C1 segment of cervical spinal cord (tissue), 14 donors: Measurements from ENCODE around the gene ELP6.
"Not testable (repeated sequence)": the region's sequence is repeated elsewhere in the genome, so short reads cannot be mapped to it uniquely, and the experiment has no call there.

ENCODE experiments used
- DNase-seq, 14 donors: peaks; one replicate each; lab custom pipeline; 2025; lab: John Stamatoyannopoulos, UW

Gene ELP6

DNA sequence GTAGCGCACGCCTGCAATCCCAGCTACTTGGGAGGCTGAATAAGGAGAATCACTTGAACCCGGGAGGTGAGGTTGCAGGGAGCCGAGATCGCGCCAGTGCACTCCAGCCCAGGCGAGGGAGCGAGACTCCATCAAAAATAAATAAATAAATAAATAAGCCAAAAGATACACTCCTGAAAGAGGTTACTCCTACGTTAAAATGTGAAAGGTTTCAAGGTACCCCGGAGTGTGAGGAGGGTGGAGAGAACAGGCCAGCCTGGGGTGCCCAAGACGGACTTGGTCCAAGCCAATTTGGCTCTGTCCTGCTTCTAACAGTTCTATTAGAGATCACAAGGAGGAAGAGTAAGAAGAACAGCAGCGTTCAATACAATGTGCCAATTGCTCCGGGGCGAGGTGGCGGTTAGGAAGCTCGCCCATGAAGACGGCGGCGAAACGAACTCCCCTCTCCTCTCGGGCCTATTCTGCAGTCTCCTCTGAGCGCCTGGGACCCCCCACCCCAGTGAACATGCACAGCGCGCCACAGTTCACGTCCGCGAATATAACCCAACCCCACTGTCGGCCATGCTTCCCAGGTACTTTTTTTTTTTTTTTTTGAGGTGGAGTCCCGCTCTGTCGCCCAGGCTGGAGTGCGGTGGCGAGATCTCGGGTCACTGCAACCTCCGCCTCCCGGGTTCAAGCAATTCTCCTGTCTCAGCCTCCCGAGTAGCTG lies 942 bp downstream of the ELP6 start:
- DNase-seq = peak in 5 of 14 donors; percentile 9 to 47 (median 16)

DNA sequence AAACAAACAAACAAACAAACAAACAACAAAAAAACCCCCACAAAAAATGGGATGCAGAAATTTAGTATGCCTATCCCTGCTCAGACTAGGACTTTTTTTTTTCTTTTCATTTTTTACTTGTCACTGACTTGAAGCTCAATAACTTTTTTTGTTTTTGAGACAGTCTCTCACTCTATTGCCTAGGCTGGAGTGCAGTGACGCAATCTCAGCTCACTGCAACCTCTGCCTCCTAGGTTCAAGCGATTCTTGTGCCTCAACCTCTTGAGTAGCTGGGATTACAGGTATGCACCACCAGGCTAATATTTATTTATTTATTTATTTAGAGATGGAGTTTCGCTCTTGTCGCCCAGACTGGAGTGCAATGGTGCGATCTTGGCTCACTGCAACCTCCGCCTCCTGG lies 8.2 kb downstream of the ELP6 start:
- not testable (repeated sequence) for DNase-seq

DNA sequence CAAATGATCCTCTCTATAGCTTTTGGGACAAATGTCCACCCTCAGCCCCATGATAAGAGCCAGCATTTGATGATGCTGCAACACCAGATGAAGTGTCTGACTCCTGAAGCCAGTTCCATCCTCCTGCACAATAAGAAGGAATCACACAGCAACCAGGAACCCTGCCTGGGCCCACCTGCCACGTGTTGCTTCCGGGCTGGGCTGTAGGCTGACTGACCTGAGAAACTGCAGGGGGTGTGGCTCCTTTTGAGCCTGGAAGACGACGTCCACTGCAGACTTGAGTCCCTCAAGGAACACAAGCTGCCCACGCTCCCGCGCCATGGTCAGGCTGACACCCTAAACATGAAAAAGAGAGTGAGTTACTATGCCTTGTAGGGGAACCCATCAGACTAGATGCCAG lies 9.4 kb downstream of the ELP6 start:
- no peak for DNase-seq

DNA sequence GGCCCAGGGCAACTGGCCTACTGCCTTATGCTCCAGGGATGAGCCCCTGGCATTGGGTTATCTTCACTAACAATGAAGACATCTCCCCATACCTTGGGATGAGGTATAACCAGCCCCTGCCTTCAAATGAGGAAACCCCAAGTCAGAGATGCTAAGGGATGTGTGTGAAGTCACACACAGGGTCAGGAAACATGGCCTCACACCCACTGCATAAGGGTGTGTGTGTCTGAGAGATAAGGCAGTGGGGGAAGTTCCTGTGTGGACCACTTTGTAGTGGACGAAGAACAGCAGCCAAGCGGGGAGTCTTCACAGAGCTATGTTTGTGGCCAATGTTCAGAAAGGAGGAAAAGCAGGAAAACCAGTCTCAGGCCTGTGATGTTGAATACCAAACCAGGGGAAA lies 10.5 kb downstream of the ELP6 start:
- DNase-seq = no peak

DNA sequence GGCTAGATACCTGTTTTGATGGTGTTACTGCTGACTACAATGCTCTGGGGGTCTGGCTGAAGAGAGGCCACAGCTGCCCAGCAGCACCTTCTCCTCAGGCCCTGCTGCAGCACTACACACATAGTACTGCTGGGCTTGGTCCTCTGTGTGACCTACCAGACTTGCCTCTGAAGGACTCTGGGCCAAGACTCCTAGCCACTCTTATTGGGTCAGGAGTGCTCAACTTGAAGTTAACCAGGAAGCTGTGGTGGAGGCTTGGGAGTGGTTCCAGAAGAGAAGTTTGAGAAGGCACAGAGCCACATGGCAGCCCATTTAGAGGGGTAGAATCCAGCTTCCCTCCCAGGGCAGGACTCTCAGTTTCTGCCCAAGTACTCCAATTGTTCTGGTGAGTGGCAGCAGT lies 16.6 kb downstream of the ELP6 start:
- no peak for DNase-seq

DNA sequence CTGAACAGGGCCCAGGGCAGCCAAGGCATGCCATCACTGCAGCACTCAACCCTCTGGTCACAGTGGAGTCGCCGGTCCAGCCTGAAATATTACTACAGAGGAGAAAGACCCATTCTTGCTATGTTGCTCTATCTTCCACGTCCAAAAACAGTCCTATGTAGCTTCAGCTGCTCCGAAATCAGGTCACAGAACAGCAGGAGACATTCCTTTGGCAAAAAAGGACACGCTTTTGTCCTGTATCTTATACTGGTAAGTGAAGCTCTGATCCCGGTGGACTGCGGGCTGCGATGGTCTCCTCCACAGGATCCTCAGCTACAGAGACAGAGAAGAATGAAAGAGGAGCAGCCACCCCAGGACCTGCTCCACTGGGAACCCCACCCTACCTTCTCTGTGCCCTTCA lies 17.6 kb downstream of the ELP6 start:
- DNase-seq = peak in 1 of 14 donors; percentile 67

DNA sequence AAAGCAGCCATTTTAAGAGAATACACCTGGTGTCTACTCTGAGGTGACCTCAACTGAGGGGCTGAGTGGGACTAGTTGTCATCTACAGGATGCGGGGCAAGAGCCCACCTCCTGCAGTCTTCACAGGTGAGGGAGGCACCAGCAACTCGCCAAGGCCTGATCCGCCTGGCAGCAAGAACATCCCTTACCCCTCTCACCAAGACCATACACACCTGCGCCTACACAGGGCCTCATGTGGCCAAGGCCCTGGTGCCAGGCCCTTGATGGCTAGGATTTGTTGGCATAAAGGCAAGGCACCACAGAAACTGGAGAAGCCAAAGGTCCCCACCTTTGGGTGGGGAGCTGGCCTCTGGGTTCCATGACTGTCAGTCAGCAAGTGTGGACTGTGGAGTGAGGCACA lies 18.4 kb downstream of the ELP6 start:
- no peak for DNase-seq

DNA sequence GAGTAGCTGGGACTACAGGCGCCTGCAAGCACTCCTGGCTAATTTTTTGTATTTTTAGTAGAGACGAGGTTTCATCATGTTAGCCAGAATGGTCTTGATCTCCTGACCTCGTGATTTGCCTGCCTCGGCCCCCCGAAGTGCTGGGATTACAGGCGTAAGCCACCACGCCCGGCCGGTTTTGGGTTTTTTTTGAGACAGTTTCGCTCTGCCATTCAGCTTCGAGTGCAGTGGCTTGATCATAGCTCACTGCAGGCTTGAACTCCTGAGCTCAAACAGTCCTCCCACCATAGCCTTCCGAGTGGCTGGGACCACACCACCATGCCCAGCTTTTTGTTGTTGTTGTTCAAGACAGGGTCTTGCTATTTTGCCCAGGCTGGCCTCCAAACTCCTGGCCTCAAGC lies 21.7 kb downstream of the ELP6 start:
- DNase-seq = no peak

DNA sequence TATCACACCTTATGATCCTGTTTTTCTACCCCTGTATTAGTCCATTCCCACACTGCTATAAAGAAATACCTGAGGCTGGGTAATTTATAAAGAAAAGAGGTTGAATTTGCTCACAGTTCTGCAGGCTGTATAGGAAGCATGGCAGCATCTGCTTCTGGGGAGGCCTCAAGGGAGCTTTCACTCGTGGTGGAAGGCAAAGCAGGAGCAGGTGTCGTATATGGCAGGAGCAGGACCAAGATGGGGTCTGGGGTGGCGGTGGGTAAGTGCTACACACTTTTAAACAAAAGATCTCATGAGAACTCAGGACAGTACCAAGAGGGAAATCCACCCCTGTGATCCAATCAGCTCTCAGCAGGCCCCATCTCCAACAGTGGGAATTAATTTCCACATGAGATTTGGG lies 22.3 kb downstream of the ELP6 start:
- DNase-seq = no peak

DNA sequence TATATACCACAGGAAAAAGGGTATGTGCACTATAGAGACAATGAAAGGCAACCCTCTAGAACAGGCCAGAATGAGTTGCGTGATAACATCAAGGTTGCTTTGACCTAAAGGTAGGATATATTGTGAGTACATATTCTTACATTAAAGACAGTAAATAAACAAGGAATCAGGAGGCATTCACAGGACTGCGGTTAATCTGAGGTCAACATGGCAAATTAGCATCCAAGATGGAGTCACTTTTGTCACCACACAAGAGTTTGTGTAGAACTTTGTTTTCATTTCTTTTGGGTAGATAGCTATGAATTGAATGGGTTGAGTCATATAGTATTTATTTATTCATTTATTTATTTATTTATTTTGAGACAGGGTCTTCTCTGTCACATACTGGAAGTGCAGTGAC lies 26.2 kb downstream of the ELP6 start:
- DNase-seq = no peak

DNA sequence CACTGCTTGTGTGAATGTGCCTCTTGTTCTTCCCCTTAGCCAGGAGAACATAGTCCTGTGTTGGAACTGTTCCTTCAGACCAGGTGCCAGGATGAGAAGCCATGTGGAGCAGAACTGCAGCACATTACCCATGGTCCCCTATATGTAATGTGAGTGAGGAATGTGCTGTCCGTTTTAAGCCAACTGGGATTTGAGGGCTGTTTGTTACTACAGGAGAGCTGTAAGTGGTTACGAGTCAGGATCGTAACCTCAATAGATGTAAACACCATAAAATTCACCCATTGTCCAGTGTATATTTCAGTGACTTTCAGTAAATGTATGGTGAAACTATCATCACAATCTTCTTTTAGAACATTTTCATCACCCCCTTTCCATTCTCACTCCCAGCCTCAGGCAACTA lies 27.7 kb downstream of the ELP6 start:
- DNase-seq = no peak

DNA sequence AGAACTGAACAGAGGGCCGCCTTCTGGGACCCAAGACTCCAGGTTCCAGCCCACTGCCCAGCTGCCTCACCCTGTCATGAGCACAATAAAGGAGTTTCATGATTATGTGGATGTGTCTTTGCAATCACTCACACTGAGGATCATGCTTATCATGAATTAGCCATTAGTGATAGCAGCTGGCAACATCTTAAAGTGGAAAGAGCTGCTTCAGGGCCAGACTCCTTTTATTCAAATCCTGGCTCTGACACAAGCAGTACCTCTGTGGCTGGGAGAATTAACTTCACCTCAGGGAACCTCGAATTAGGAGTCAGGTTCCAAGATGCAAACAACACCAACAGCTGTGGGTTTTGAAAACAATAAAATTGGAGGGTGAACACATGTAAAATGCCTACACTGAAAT lies 31.1 kb downstream of the ELP6 start:
- no peak for DNase-seq

DNA sequence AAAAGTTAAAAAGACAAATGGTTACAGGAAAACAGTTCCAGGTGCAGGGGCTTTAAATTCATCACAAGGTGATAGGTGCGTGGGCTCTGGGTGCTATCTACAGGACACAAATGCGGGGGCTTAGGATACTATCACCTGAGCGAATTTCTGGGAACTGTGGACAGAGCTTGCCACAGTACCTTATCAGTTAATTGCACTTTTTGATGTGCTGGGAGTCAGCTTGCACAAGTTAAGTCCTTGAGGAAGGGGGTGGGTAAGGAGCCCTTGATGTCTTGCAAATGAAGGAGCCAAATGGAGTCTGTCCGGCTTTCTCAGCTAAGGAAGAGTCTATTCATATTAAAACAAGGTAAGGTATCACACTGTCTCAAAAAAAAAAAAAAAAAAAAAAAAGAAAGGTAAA lies 31.7 kb downstream of the ELP6 start:
- not testable (repeated sequence) for DNase-seq

DNA sequence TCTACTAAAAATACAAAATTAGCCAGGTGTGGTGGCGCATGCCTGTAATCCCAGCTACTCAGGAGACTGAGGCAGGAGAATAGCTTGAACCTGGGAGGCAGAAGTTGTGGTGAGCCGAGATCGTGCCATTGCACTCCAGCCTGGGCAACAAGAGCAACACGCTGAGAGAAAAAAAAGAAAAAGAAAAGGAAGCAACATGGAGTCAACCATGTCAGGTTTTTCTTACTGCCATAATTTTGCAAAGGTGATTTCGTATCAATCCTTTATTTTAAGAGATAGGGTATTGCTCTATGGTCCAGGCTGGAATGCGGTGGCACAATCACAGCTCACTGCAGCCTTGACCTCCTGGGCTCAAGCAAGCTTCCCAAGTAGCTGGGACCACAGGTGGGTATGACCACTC lies 33.2 kb downstream of the ELP6 start:
- not testable (repeated sequence) for DNase-seq

DNA sequence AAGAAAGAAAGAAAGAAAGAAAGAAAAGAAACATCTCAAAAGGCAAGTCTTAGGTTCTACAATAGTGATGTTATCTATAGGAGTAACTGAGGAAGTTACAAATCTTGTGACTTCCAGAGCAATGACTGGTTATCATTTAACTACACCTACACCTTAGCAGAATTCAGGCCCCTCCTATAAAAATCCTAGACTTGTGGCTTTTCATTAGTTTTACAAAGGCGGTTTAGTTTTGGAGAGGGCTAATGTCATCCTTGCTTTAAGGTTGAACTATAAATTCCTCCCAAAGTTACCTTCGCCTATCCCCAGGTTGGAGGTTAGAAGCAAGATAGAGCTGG lies 33.7 kb downstream of the ELP6 start:
- DNase-seq = no peak

DNA sequence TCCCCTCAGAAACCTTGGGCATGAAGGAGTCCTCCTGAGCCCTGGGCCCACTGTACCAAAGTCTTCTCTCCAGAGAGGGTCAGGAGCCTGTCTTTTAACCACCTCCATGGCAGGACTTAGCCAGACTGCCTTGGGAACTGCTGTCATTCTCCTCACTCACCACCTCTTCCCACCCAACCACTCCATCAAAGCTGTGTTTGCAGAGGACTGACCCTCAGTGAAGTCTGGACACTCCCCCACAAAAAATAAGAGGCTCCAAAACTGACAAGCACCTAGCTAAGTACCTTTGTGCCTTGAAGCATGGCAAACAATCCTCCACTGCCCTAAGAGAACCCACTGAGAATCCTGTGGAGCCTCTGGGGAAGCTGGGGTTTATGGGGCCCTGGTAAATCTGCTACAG lies 35.5 kb downstream of the ELP6 start:
- DNase-seq = no peak

DNA sequence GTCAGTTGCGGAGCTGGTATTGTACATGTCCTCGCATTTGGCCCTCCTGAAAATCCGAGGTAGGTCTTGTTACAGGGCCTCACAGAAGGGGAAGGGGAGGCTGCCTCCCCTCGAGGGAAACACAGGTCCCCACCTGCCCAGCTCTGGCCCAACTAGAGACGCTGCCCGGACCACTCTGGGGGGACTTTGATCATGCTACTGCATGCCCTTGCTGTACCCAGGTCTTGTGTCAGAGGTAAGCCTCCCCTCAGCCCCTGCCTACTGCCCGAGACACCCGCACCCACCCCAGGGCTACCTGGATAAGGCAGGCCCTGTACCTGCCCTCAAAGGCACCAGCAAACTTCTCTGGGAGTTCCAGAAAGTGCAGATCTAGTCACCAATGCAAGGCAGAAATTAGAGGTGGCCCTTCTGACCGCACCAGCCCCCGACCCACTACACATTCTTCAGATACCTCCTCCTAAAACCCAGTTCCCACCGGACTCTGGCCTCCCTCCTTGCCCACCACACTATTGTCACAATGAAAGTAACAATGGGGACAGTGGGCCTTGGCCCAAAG lies 36.8 kb downstream of the ELP6 start:
- peak in 1 of 14 donors; percentile 2 for DNase-seq

DNA sequence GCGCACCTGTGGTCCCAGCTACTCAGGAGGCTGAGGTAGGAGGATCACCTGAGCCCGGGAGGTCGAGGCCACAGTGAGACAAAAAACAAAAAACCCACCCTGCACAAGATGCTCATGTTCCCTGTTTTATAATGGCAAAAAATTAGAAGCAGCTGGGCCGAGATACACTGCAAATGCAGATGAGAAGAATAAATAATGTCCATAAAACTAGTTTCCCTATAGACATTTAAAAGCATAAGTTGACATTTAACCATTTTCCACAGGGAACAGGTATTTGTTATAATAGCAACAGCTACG lies 37.2 kb downstream of the ELP6 start:
- no peak for DNase-seq

DNA sequence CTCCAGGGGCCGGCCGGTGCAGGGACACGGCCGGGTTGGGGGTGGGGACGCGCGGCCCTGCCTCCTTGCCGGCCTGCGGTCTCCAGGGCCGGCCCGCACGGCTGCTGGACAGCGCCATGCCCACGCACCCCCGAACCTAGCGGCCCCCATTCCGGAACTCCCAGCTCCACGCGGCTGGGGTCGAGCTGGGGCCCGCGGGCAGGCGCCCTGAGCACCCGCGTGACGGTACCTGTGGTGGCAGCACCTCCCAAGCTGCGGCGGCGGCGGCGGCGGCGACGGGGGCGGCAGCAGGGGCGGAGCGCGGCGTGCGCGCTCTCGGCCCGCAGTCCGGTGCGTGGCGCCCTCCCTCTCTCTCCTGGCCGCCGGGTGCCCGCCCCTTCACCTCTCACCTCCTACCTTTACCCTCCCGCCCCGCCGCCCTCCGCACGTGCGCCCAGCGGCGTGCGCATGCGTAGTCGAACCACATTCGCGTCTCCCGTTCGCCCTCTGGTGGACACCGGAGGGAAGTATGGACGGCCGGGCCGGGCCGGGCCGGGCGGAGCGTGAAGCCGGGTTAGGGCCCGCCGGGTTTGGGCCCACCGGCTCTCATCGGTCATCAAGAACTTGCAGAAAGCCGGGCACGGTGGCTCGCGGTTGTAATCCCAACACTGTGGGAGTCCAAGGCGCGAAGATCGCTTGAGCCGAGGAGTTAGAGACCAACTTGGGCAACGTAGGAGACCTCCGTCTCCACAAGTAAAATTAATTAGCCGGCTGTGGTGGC lies 37.8 kb downstream of the ELP6 start, which contains the start of gene SCAP:
SCAP (minus strand) TSS at position 372 of the 760 bp plus-strand sequence. CDS start 32,948 bp downstream, outside the sequence.
- DNase-seq = peak; percentile 75 to 96 (median 86)

DNA sequence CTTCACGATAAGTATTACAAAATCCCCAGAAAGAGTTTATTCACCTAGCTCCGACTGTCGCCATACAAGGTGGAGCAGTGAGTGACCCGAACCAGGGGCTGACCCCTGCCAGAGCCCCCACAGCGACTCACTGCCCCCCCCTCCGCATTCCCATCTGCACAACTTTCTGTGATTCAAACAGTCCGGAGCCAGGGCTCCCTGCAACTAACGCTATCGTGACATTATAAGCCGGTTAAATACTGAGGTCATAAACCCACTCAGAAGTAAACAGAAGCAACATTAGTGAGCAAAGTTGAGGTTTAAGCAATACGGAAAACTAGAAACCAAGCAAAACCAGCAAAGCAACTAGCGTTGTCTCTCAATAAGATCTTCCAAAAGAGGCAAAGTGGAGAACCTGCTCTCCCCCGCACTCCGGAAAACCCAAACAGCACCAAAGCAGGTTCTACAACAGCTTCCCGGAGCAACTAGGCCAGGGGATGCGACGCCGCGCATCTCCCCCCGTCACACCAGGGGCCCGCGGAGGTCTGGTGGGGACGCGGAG lies 38.4 kb downstream of the ELP6 start:
- peak in 2 of 14 donors; percentile 19 to 48 for DNase-seq

DNA sequence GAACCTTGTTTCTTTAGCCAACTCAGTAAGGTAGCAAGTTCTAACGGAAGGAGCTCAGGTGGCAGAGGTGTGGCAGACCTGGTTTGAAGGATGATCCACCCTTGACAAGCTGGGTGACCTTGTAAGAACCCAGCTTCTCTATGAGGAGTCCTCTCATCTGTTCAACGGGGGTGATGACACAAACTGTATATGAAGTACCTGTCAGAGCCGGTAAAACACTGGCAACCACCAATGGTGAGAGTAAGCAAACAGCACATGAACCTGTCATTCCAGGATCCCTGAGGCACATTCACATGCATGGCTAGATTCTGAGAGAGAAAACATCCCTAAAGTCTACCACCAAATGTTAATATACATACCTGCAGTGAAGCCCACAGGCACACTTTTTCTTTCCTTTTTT lies 40.1 kb downstream of the ELP6 start:
- DNase-seq = no peak

DNA sequence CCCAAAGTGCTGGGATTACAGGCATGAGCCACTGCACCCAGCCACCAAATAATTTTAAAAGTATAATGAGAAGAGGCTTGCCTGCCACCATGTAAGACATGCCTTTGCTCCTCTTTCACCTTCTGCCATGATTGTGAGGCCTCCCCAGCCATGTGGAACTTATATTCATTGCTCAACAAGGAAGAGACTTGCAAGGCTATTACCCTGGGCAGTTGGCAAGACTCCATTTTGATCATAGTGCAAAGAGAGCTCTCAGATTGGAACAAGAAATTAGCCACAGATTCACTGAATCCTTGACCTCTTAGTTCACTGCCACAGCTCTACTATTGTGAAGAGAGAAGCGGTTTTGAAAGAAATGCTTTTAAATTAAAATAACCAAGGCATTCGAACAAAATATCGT lies 43.9 kb downstream of the ELP6 start:
- no peak for DNase-seq

DNA sequence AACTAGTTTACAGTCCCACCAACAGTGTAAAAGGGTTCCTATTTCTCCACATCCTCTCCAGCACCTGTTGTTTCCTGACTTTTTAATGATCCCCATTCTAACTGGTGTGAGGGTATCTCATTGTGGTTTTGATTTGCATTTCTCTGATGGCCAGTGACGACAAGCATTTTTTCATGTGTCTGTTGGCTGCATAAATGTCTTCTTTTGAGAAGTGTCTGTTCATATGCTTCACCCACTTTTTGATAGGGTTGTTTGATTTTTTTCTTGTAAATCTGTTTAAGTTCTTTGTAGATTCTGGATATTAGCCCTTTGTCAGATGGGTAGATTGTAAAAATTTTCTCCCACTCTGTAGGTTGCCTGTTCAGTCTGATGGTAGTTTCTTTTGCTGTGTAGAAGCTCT lies 45.2 kb downstream of the ELP6 start:
- not testable (repeated sequence) for DNase-seq
